ENCODE measurements around the gene CCDC172. TPM values are rescaled to one million over a fixed set of nuclear protein-coding genes. Genes with fewer than 3 reads are reported as not detected.

Gene CCDC172
- total RNA-seq, 1 donor from 2014 or later: not detected

- Mint-ChIP-seq H3K36me3 (ENCODE audit: unreplicated experiment) (no peaks in the 10 kb centered on the region), H3K27me3 (ENCODE audit: unreplicated experiment) (no peaks in the 10 kb centered on the region), H3K4me3 (ENCODE audit: unreplicated experiment) (no peak overlapping the region), H3K4me1 (ENCODE audit: unreplicated experiment) (peaks cover 2% of the 10 kb centered on the region), H3K27ac (ENCODE audit: unreplicated experiment) (no peak overlapping the region), H3K9me3 (ENCODE audit: unreplicated experiment) (no peaks in the 10 kb centered on the region)
- peak; percentile 83 for TF ChIP-seq CTCF (IDR thresholded peaks at IDR 0.05)
- no peak for DNase-seq (ENCODE audit: extremely low spot score, unreplicated experiment)
Observed at GRCh38 chr10:116287906-116288501, 36.2 kb upstream of the CCDC172 start.

- Mint-ChIP-seq H3K4me1 (ENCODE audit: unreplicated experiment) (peaks cover 10% of the 10 kb centered on the region), H3K9me3 (ENCODE audit: unreplicated experiment) (no peaks in the 10 kb centered on the region), H3K27ac (ENCODE audit: unreplicated experiment) (no peak overlapping the region), H3K27me3 (ENCODE audit: unreplicated experiment) (no peaks in the 10 kb centered on the region), H3K36me3 (ENCODE audit: unreplicated experiment) (no peaks in the 10 kb centered on the region), H3K4me3 (ENCODE audit: unreplicated experiment) (no peak overlapping the region)
- no peak for TF ChIP-seq CTCF (IDR thresholded peaks at IDR 0.05)
- DNase-seq (ENCODE audit: extremely low spot score, unreplicated experiment): no peak
Observed at GRCh38 chr10:116289652-116290051, 34.6 kb upstream of the CCDC172 start.

GRCh38 chr10:116292493-116292892 lies 31.8 kb upstream of the CCDC172 start:
- H3K9me3 Mint-ChIP-seq (ENCODE audit: unreplicated experiment): no peaks in the 10 kb centered on the region
- no peak for TF ChIP-seq CTCF (IDR thresholded peaks at IDR 0.05)

GRCh38 chr10:116296291-116296721 lies 27.9 kb upstream of the CCDC172 start:
- peaks cover 28% of the 10 kb centered on the region for H3K4me1 Mint-ChIP-seq (ENCODE audit: unreplicated experiment)
- H3K36me3 Mint-ChIP-seq (ENCODE audit: unreplicated experiment): no peaks in the 10 kb centered on the region
- no peak overlapping the region for H3K27ac Mint-ChIP-seq (ENCODE audit: unreplicated experiment)
- no peak overlapping the region for H3K4me3 Mint-ChIP-seq (ENCODE audit: unreplicated experiment)
- H3K9me3 Mint-ChIP-seq (ENCODE audit: unreplicated experiment): no peaks in the 10 kb centered on the region
- no peak for TF ChIP-seq CTCF (IDR thresholded peaks at IDR 0.05)
- no peaks in the 10 kb centered on the region for H3K27me3 Mint-ChIP-seq (ENCODE audit: unreplicated experiment)
- DNase-seq (ENCODE audit: extremely low spot score, unreplicated experiment): no peak

More at GRCh38 chr10:116292493-116292892, 31.8 kb upstream of the CCDC172 start:
- Mint-ChIP-seq H3K27ac (ENCODE audit: unreplicated experiment) (no peak overlapping the region), H3K36me3 (ENCODE audit: unreplicated experiment) (no peaks in the 10 kb centered on the region), H3K4me1 (ENCODE audit: unreplicated experiment) (peaks cover 13% of the 10 kb centered on the region), H3K27me3 (ENCODE audit: unreplicated experiment) (no peaks in the 10 kb centered on the region), H3K4me3 (ENCODE audit: unreplicated experiment) (no peak overlapping the region)
- DNase-seq (ENCODE audit: extremely low spot score, unreplicated experiment): no peak

- no peaks in the 10 kb centered on the region for H3K9me3 Mint-ChIP-seq (ENCODE audit: unreplicated experiment)
- no peak overlapping the region for H3K4me3 Mint-ChIP-seq (ENCODE audit: unreplicated experiment)
- DNase-seq (ENCODE audit: extremely low spot score, unreplicated experiment): no peak
- no peaks in the 10 kb centered on the region for H3K27me3 Mint-ChIP-seq (ENCODE audit: unreplicated experiment)
- no peak overlapping the region for H3K27ac Mint-ChIP-seq (ENCODE audit: unreplicated experiment)
- no peaks in the 10 kb centered on the region for H3K36me3 Mint-ChIP-seq (ENCODE audit: unreplicated experiment)
- no peak for TF ChIP-seq CTCF (IDR thresholded peaks at IDR 0.05)
- H3K4me1 Mint-ChIP-seq (ENCODE audit: unreplicated experiment): peaks cover 22% of the 10 kb centered on the region
Observed at GRCh38 chr10:116298586-116298985, 25.7 kb upstream of the CCDC172 start.
